Neural cell (in vitro differentiated cells): ENCODE results near the gene STARD7. TPM values are rescaled to one million over a fixed set of nuclear protein-coding genes. Genes with fewer than 3 reads are reported as not detected.

Experiments
- H2AFZ ChIP-seq: fragments of 200-600, 300-800 bp; sonication (generic), shearing (Covaris generic); 2 replicates; pipeline ENCODE4 v1.6.0; 2014; ENCODE audit warnings: low read depth, mild to moderate bottlenecking, antibody characterized with exemption, low read length, moderate library complexity
- H3F3A ChIP-seq: fragments of 200-600 bp; shearing (Covaris generic); 2 replicates; pipeline ENCODE4 v1.6.1; 2016; ENCODE audit warnings: mild to moderate bottlenecking, moderate library complexity, mixed read lengths, antibody characterized with exemption, low read length; ENCODE audit not compliant: insufficient read depth, poor library complexity, severe bottlenecking
- H3K27ac ChIP-seq: fragments of 200-600, 300-800 bp; sonication (generic), shearing (Covaris generic); 2 replicates; pipeline ENCODE4 v1.5.1; 2014; ENCODE audit warnings: mild to moderate bottlenecking, low read length, moderate library complexity
- H3K27me3 ChIP-seq: fragments of 300-800, 200-600 bp; sonication (generic), shearing (Covaris generic); 2 replicates; pipeline ENCODE4 v1.6.0; 2014; ENCODE audit warnings: mild to moderate bottlenecking, low read depth, low read length, moderate library complexity; ENCODE audit not compliant: insufficient read depth
- H3K36me3 ChIP-seq: fragments of 300-800, 200-600 bp; sonication (generic), shearing (Covaris generic); 2 replicates; pipeline ENCODE4 v1.5.1; 2014; ENCODE audit warnings: mild to moderate bottlenecking, antibody characterized with exemption, low read length, moderate library complexity; ENCODE audit not compliant: insufficient read depth
- H3K4me2 ChIP-seq: fragments of 300-800, 200-600 bp; sonication (generic), shearing (Covaris generic); 2 replicates; pipeline ENCODE4 v1.6.0; 2014; ENCODE audit warnings: mild to moderate bottlenecking, low read length
- H3K4me3 ChIP-seq: fragments of 300-800, 200-600 bp; sonication (generic), shearing (Covaris generic); 2 replicates; pipeline ENCODE4 v1.5.1; 2014; ENCODE audit warnings: mild to moderate bottlenecking, low read length, moderate library complexity
- H3K79me2 ChIP-seq: fragments of 200-600 bp; shearing (Covaris generic); replicated peaks from 2 replicates; pipeline ENCODE4 v1.6.0; 2014; ENCODE audit warnings: mild to moderate bottlenecking, low read length, moderate library complexity; ENCODE audit not compliant: insufficient read depth
- H3K9ac ChIP-seq: fragments of 300-800, 200-600 bp; sonication (generic), shearing (Covaris generic); 2 replicates; pipeline ENCODE4 v1.6.1; 2016; ENCODE audit warnings: mild to moderate bottlenecking, low read length, mixed read lengths
- H3K9me2 ChIP-seq: fragments of 200-600 bp; shearing (Covaris generic); 2 replicates; pipeline ENCODE4 v1.6.1; 2016; ENCODE audit warnings: mild to moderate bottlenecking, low read length, mixed read lengths; ENCODE audit not compliant: insufficient read depth
- H3K9me3 ChIP-seq: fragments of 200-600, 300-800 bp; sonication (generic), shearing (Covaris generic); 2 replicates; pipeline ENCODE4 v1.6.1; 2016; ENCODE audit warnings: mild to moderate bottlenecking, mixed run types, low read length, moderate library complexity, mixed read lengths
- H4K20me1 ChIP-seq: fragments of 200-600 bp; shearing (Covaris generic); 2 replicates; pipeline ENCODE4 v1.6.1; 2016; ENCODE audit warnings: mild to moderate bottlenecking, mixed run types; ENCODE audit not compliant: insufficient read depth
- CTCF ChIP-seq: fragments of 450-650 bp; IDR thresholded peaks from 2 replicates; pipeline ENCODE4 v1.5.1; 2014; ENCODE audit warnings: antibody characterized with exemption, mild to moderate bottlenecking, moderate library complexity; ENCODE audit not compliant: poor library complexity, severe bottlenecking
- EP300 ChIP-seq: fragments of 450-650 bp; conservative IDR thresholded peaks from 2 replicates; pipeline ENCODE4 v1.6.1; 2014; ENCODE audit warnings: antibody characterized with exemption, mild to moderate bottlenecking, moderate library complexity; ENCODE audit not compliant: poor library complexity, severe bottlenecking
- EZH2 ChIP-seq: fragments of 200-600, 300-800 bp; shearing (Covaris generic), sonication (generic); IDR thresholded peaks from 2 replicates; pipeline ENCODE4 v1.6.1; 2014; ENCODE audit warnings: antibody characterized with exemption, low read length, borderline replicate concordance, mild to moderate bottlenecking; ENCODE audit not compliant: insufficient read depth, poor library complexity, severe bottlenecking
- MXI1 ChIP-seq: fragments of 450-650 bp; conservative IDR thresholded peaks from 2 replicates; pipeline ENCODE4 v1.6.1; 2014; ENCODE audit warnings: antibody characterized with exemption, mild to moderate bottlenecking; ENCODE audit not compliant: poor library complexity, severe bottlenecking
- POLR2AphosphoS5 ChIP-seq: IDR thresholded peaks from 2 replicates; pipeline ENCODE4 v1.6.1; 2012
- RAD21 ChIP-seq: fragments of 450-650 bp; conservative IDR thresholded peaks from 2 replicates; pipeline ENCODE4 v1.6.1; 2014; ENCODE audit warnings: antibody characterized with exemption, mild to moderate bottlenecking, moderate library complexity
- REST ChIP-seq: IDR thresholded peaks from 2 replicates; pipeline ENCODE4 v1.6.1; 2012; ENCODE audit warnings: borderline replicate concordance
- SMC3 ChIP-seq: fragments of 450-650 bp; conservative IDR thresholded peaks from 2 replicates; pipeline ENCODE4 v1.6.1; 2014; ENCODE audit warnings: antibody characterized with exemption, mild to moderate bottlenecking, moderate library complexity; ENCODE audit not compliant: poor library complexity
- TAF1 ChIP-seq: IDR thresholded peaks from 2 replicates; pipeline ENCODE4 v1.6.1; 2012; ENCODE audit warnings: low read depth
- polyA plus RNA-seq: library from polyadenylated mRNA; depleted of rRNA; stranded (reverse); fragments of >200 nt; gene quantifications from 2 replicates; pipeline ENCODE4 v1.2.3, GENCODE V29; 2014

The STARD7 gene
- polyA plus RNA-seq, 1 donor from 2014 or later: 155 TPM

DNA sequence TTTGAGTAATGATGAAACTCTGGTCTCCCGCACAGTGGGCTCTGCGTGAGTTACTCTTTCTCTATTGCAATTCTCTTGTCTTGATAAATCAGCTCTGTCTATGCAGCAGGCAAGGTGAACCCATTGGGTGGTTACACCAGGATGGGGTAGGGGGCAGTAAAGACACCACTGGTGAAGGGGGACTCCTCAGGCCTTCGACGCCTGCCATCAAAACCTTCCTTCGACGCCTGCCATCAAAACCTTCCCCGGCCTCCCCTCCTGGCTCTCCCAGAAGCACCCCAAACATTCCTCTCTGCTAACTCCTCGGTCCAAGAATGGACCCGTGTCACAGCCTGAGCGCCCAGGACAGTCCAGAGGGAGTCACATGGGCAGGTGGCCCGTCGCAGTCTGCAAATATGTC is 4.8 kb upstream of the STARD7 start:
- no peaks in the 10 kb centered on the region for H3K27me3 ChIP-seq
- H3K9ac ChIP-seq: no peak overlapping the region
- H3K36me3 ChIP-seq: no peaks in the 10 kb centered on the region
- no peaks in the 10 kb centered on the region for H3F3A ChIP-seq
- H2AFZ ChIP-seq: no peak overlapping the region
- H3K27ac ChIP-seq: no peak overlapping the region
- no peaks in the 10 kb centered on the region for H3K9me2 ChIP-seq
- TF ChIP-seq EP300 (no peak), RAD21 (no peak), CTCF (no peak), POLR2AphosphoS5 (no peak), REST (no peak), SMC3 (no peak), TAF1 (no peak), EZH2 (no peak), MXI1 (no peak)
- H3K4me3 ChIP-seq: no peak overlapping the region
- no peak overlapping the region for H3K4me2 ChIP-seq
- no peaks in the 10 kb centered on the region for H3K9me3 ChIP-seq
- H3K79me2 ChIP-seq: peaks cover 4% of the 10 kb centered on the region
- no peaks in the 10 kb centered on the region for H4K20me1 ChIP-seq

- no peak overlapping the region for H3K27ac ChIP-seq
- H3K9ac ChIP-seq: no peak overlapping the region
- H3K79me2 ChIP-seq: peaks cover 9% of the 10 kb centered on the region
- H3K9me2 ChIP-seq: no peaks in the 10 kb centered on the region
- no peaks in the 10 kb centered on the region for H4K20me1 ChIP-seq
- TF ChIP-seq MXI1 (no peak), EZH2 (no peak), CTCF (no peak), POLR2AphosphoS5 (no peak)
- no peaks in the 10 kb centered on the region for H3F3A ChIP-seq
- no peaks in the 10 kb centered on the region for H3K27me3 ChIP-seq
- no peak overlapping the region for H2AFZ ChIP-seq
- no peak overlapping the region for H3K4me2 ChIP-seq
- H3K36me3 ChIP-seq: no peaks in the 10 kb centered on the region
- H3K4me3 ChIP-seq: no peak overlapping the region
- no peaks in the 10 kb centered on the region for H3K9me3 ChIP-seq
Measured at GRCh38 chr2:96212339-96212738, 3.7 kb upstream of the STARD7 start.
